SU-DHL-6 (cell line): ENCODE results near the gene CMTM5.

Source experiments
- H2AFZ ChIP-seq: fragments of 200-600 bp; sonication (generic); 2 replicates; pipeline ENCODE4 v1.6.1; 2014; ENCODE audit warnings: low read depth, mild to moderate bottlenecking, moderate library complexity, mixed read lengths, antibody characterized with exemption, low read length; ENCODE audit not compliant: severe bottlenecking
- H3F3A ChIP-seq: fragments of 200-600 bp; shearing (Covaris generic); 2 replicates; pipeline ENCODE4 v1.6.0; 2016; ENCODE audit warnings: antibody characterized with exemption, mild to moderate bottlenecking; ENCODE audit not compliant: insufficient read depth
- H3K27ac ChIP-seq: fragments of 200-600 bp; sonication (generic); 2 replicates; pipeline ENCODE4 v1.5.1; 2016; ENCODE audit warnings: low read depth, mild to moderate bottlenecking, low read length, moderate library complexity, mixed read lengths
- H3K27me3 ChIP-seq: fragments of 200-600 bp; sonication (generic), shearing (Covaris generic); 2 replicates; pipeline ENCODE4 v1.6.0; 2014; ENCODE audit warnings: mild to moderate bottlenecking, low read length
- H3K36me3 ChIP-seq: fragments of 200-600 bp; sonication (generic); 2 replicates; pipeline ENCODE4 v1.6.1; 2014; ENCODE audit warnings: mild to moderate bottlenecking, low read length, mixed read lengths
- H3K4me2 ChIP-seq: fragments of 300-600, 200-600 bp; shearing (Covaris generic), sonication (generic); 2 replicates; pipeline ENCODE4 v1.6.0; 2014; ENCODE audit warnings: low read length, low read depth, mild to moderate bottlenecking; ENCODE audit not compliant: poor library complexity, severe bottlenecking
- H3K4me3 ChIP-seq: fragments of 200-600 bp; sonication (generic); 2 replicates; pipeline ENCODE4 v1.5.1; 2014; ENCODE audit warnings: antibody characterized with exemption, low read length, mild to moderate bottlenecking, mixed read lengths; ENCODE audit not compliant: insufficient read depth, poor library complexity, severe bottlenecking
- H3K79me2 ChIP-seq: fragments of 200-600 bp; sonication (generic); 2 replicates; pipeline ENCODE4 v1.6.1; 2014; ENCODE audit warnings: mild to moderate bottlenecking, low read length, moderate library complexity; ENCODE audit not compliant: insufficient read depth
- H3K9ac ChIP-seq: fragments of 200-600 bp; sonication (generic); 2 replicates; pipeline ENCODE4 v1.7.0; 2014; ENCODE audit warnings: mild to moderate bottlenecking, low read length
- H3K9me2 ChIP-seq: fragments of 200-600 bp; sonication (generic); replicated peaks from 2 replicates; pipeline ENCODE4 v1.6.1; 2014; ENCODE audit warnings: low read length; ENCODE audit not compliant: insufficient read depth
- H3K9me3 ChIP-seq: fragments of 200-600 bp; sonication (generic); 2 replicates; pipeline ENCODE4 v1.6.1; 2014; ENCODE audit warnings: low read length, mixed read lengths; ENCODE audit not compliant: insufficient read depth
- H4K20me1 ChIP-seq: fragments of 200-600 bp; sonication (generic); 2 replicates; pipeline ENCODE4 v1.6.1; 2014; ENCODE audit warnings: low read depth, mild to moderate bottlenecking, antibody characterized with exemption, low read length, moderate library complexity, mixed read lengths
- EZH2phosphoT487 ChIP-seq: fragments of 200-600 bp; sonication (generic), shearing (Covaris generic); conservative IDR thresholded peaks from 2 replicates; pipeline ENCODE4 v1.6.1; 2018; ENCODE audit warnings: mild to moderate bottlenecking, antibody characterized with exemption, low read length, moderate library complexity, mixed read lengths
- TF ChIP-seq, protein P1 (sequence below): fragments of 200-600 bp; sonication (generic); IDR thresholded peaks from one replicate; pipeline ENCODE4 v1.5.1; 2017; ENCODE audit warnings: antibody characterized with exemption, mild to moderate bottlenecking, low read length, moderate library complexity; ENCODE audit not compliant: insufficient read depth, poor library complexity, severe bottlenecking

Gene CMTM5

GRCh38 chr14:23339506-23340268 lies 37.2 kb upstream of the CMTM5 start:
- Histone ChIP-seq H3K27me3 (no peaks in the 10 kb centered on the region), H4K20me1 (no peaks in the 10 kb centered on the region), H3K9me3 (peaks cover 23% of the 10 kb centered on the region; the same call in 1 of the 2 replicates), H3K36me3 (no peaks in the 10 kb centered on the region), H3F3A (no peaks in the 10 kb centered on the region), H3K9ac (no peak overlapping the region), H3K79me2 (no peaks in the 10 kb centered on the region), H3K4me3 (no peak overlapping the region), H2AFZ (no peak overlapping the region), H3K27ac (no peak overlapping the region), H3K4me2 (no peak overlapping the region), H3K9me2 (no peaks in the 10 kb centered on the region)
- TF ChIP-seq, protein P1, sequence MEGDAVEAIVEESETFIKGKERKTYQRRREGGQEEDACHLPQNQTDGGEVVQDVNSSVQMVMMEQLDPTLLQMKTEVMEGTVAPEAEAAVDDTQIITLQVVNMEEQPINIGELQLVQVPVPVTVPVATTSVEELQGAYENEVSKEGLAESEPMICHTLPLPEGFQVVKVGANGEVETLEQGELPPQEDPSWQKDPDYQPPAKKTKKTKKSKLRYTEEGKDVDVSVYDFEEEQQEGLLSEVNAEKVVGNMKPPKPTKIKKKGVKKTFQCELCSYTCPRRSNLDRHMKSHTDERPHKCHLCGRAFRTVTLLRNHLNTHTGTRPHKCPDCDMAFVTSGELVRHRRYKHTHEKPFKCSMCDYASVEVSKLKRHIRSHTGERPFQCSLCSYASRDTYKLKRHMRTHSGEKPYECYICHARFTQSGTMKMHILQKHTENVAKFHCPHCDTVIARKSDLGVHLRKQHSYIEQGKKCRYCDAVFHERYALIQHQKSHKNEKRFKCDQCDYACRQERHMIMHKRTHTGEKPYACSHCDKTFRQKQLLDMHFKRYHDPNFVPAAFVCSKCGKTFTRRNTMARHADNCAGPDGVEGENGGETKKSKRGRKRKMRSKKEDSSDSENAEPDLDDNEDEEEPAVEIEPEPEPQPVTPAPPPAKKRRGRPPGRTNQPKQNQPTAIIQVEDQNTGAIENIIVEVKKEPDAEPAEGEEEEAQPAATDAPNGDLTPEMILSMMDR = no peak
- TF ChIP-seq EZH2phosphoT487 = no peak

DNA sequence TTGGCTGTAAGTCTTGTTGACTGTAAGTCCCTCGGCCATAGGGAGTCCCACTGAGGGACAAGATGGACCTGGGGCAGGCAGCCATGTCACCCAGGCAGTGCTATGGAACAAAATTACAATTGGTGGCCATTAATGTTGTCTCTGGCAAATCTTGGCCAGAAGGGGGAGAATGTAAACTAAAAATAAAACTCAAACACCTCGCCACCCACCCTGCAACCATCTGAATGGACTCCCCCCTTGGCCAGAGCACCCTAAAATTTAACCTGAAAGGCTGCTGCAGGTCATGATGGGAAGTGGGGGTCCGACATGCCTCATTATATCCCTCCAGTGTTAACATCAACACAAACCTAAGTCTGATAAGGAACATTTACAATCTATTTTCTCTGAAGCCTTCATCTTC lies 32.4 kb upstream of the CMTM5 start:
- Histone ChIP-seq H3K79me2 (no peaks in the 10 kb centered on the region), H3K36me3 (no peaks in the 10 kb centered on the region), H3K4me2 (no peak overlapping the region), H3K9me2 (no peaks in the 10 kb centered on the region), H3K9ac (no peak overlapping the region), H3F3A (no peaks in the 10 kb centered on the region), H4K20me1 (no peaks in the 10 kb centered on the region), H3K4me3 (no peak overlapping the region), H3K27me3 (no peaks in the 10 kb centered on the region), H3K27ac (no peak overlapping the region), H2AFZ (no peak overlapping the region), H3K9me3 (peaks cover 11% of the 10 kb centered on the region; the same call in 1 of the 2 replicates)
- TF ChIP-seq, protein P1 = no peak
- TF ChIP-seq EZH2phosphoT487 = no peak

- Histone ChIP-seq H3K9me3 (no peaks in the 10 kb centered on the region), H3K27me3 (no peaks in the 10 kb centered on the region), H3K4me3 (no peak overlapping the region), H3K9ac (no peak overlapping the region), H3K36me3 (no peaks in the 10 kb centered on the region), H3K79me2 (no peaks in the 10 kb centered on the region), H3K9me2 (no peaks in the 10 kb centered on the region), H4K20me1 (no peaks in the 10 kb centered on the region), H3K4me2 (no peak overlapping the region), H3K27ac (no peak overlapping the region), H3F3A (no peaks in the 10 kb centered on the region), H2AFZ (no peak overlapping the region)
- TF ChIP-seq, protein P1 = no peak
- no peak for TF ChIP-seq EZH2phosphoT487
Observed at GRCh38 chr14:23345987-23346692, 30.7 kb upstream of the CMTM5 start.
